ENCODE measurements around the gene HTR1B. TPM values are rescaled to one million over a fixed set of nuclear protein-coding genes. Genes with fewer than 3 reads are reported as not detected.

HTR1B gene
- total RNA-seq, 2 donors from 2014 or later: not detected

DNA sequence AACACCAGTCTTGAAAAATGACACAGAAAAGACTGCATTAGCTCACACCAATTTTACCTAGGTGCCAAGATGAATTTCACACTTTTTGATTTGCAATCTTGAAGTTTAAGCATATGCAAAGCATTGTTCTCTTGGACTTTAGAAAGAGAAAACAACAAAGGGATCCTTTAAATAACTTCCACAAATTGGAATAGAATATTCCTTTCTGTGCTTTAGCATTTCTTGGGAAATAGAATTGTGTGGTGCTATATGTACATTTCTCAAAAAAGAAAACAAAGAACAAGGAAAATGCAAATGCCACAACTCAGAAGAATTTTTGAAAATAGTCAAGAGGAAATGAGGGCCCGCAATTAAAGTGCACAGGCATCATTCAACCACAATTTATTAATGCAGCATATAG lies 17.0 kb downstream of the HTR1B start:
- DNase-seq (ENCODE audit: low spot score): no peak
- Histone ChIP-seq H3K9me3 (peaks cover 0 to 6% of the 10 kb centered on the region in 2 donors), H3K36me3 (no peaks in the 10 kb centered on the region), H3K4me1 (no peaks in the 10 kb centered on the region), H3K27me3 (no peaks in the 10 kb centered on the region), H3K4me3 (no peak overlapping the region), H3K27ac (no peak overlapping the region)
- TF ChIP-seq, protein P1, sequence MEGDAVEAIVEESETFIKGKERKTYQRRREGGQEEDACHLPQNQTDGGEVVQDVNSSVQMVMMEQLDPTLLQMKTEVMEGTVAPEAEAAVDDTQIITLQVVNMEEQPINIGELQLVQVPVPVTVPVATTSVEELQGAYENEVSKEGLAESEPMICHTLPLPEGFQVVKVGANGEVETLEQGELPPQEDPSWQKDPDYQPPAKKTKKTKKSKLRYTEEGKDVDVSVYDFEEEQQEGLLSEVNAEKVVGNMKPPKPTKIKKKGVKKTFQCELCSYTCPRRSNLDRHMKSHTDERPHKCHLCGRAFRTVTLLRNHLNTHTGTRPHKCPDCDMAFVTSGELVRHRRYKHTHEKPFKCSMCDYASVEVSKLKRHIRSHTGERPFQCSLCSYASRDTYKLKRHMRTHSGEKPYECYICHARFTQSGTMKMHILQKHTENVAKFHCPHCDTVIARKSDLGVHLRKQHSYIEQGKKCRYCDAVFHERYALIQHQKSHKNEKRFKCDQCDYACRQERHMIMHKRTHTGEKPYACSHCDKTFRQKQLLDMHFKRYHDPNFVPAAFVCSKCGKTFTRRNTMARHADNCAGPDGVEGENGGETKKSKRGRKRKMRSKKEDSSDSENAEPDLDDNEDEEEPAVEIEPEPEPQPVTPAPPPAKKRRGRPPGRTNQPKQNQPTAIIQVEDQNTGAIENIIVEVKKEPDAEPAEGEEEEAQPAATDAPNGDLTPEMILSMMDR (IDR thresholded peaks at IDR 0.05): no peak

DNA sequence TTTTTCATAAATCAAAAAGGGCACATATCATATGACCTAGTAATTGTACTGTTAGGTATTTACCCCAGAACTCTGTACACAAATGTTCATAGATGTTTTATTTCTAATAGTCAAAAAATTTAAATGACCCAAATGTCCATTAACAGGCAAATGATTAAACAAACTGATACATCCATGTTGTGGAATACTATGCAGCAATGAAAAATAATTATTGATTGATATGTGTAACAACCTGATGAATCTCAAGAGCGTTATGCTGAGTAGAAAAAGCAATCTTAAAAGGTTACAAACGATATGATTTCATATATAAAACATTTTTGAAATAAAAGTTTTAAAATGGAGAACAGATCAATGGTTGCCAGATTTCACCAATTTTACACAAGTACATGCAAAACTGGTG lies 18.1 kb downstream of the HTR1B start:
- Histone ChIP-seq H3K36me3 (no peaks in the 10 kb centered on the region), H3K4me1 (no peaks in the 10 kb centered on the region), H3K9me3 (peaks cover 0 to 6% of the 10 kb centered on the region in 2 donors), H3K27ac (no peak overlapping the region), H3K27me3 (no peaks in the 10 kb centered on the region), H3K4me3 (no peak overlapping the region)
- TF ChIP-seq, protein P1 (IDR thresholded peaks at IDR 0.05): no peak
- no peak for DNase-seq (ENCODE audit: low spot score)

DNA sequence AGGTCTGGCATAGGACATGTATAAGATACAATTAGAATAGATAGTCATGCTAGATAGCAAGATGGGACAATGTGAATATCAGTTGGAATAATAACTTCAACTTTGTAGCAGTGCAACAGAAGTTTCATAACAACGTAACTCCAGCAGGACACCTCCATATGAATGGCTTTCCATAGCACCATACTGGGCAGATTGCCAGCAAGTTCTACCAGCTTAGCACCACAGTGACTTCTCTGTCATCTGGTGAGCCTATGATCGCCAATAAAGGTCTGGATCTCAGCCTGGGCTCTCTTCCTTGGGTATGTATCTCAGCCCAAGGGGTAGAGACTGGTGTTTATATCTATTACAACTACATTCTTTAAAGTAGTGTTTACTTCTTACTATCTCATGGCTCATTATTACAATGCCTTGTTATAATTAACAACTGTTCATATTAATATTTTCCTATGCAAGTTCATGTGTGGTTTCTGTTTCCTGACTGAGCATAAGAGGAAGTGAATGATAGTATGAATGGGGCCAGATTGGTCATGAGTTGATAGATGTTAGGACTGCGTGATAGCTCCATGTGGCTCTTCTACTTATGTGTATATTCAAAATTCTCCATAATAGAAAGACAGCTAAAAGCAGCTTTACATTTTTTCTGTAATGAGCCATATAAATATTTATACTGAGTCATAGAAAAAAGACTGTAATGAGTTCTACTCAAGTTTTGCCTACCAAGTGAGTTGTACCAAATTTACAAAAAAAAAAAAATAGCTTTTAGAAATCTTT lies 22.9 kb downstream of the HTR1B start:
- no peaks in the 10 kb centered on the region for H3K27me3 ChIP-seq
- no peaks in the 10 kb centered on the region for H3K4me1 ChIP-seq
- H3K27ac ChIP-seq: no peak overlapping the region
- TF ChIP-seq, protein P1 (IDR thresholded peaks at IDR 0.05): no peak
- no peak overlapping the region for H3K4me3 ChIP-seq
- DNase-seq (ENCODE audit: low spot score): no peak
- H3K9me3 ChIP-seq: peaks cover 0 to 6% of the 10 kb centered on the region in 2 donors
- H3K36me3 ChIP-seq: no peaks in the 10 kb centered on the region

DNA sequence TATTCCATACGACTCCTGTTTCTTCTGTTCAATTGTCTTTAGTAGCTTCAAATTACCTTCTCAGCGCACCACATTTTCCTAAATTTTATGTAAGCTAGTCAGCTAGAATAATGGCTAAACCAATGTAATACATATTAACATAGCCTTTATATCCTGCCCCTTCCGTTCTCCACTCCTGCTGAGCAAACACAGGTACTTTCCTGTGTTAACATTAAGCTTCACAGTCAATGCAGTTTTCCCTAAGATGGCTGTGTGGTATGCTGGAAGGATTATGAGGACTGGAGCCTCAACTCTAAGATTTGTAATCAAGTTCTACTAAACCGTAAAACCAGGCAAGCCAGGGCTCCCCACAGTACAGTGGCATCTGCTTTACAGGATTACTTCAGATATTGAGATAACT lies 29.4 kb downstream of the HTR1B start:
- H3K9me3 ChIP-seq: no peaks in the 10 kb centered on the region

DNA sequence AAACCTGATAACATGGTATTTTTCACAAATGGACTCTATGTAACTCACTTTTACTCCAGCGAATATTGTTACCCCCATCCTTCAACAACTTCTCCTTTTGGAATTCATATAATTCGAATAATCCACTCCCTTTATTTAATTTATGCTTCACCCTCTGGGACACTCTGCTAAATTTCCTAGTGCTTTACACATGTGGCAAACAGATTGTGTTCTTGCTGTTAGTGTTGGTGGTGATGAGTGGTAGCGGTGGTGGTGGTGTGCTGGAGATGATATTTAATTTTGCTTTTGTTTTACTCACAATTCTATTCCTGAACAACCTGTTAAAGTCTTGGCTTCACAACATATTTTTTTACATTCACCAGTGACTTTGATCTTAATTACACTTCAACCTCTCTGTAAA lies 32.8 kb downstream of the HTR1B start:
- no peaks in the 10 kb centered on the region for H3K27me3 ChIP-seq
- TF ChIP-seq, protein P1 (IDR thresholded peaks at IDR 0.05): no peak
- no peak overlapping the region for H3K27ac ChIP-seq
- no peaks in the 10 kb centered on the region for H3K36me3 ChIP-seq
- no peaks in the 10 kb centered on the region for H3K4me1 ChIP-seq
- H3K9me3 ChIP-seq: no peaks in the 10 kb centered on the region
- no peak for DNase-seq (ENCODE audit: low spot score)
- H3K4me3 ChIP-seq: no peak overlapping the region

More for the DNA sequence above, 29.4 kb downstream of the HTR1B start:
- H3K4me1 ChIP-seq: no peaks in the 10 kb centered on the region
- no peak overlapping the region for H3K4me3 ChIP-seq
- no peak for DNase-seq (ENCODE audit: low spot score)
- H3K27me3 ChIP-seq: no peaks in the 10 kb centered on the region
- TF ChIP-seq, protein P1 (IDR thresholded peaks at IDR 0.05): no peak
- no peak overlapping the region for H3K27ac ChIP-seq
- H3K36me3 ChIP-seq: no peaks in the 10 kb centered on the region

DNA sequence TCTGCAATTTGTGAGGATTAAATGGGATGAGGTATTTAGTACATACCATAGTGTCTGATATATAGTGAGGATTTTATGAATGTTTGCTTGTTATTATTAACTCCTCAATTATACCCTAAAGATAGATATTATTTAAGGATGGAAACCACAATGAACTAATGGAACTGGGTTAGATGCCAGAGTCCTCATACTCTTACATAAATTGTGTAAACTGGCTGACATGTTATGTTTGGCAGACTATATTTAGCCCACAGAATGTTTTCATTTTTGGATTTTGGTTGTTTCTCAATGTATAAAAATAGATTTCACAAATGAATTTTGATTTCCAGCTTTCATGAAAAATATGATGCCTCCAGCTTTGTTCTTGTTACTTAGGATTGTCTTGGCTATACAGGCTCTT lies 37.6 kb downstream of the HTR1B start:
- Histone ChIP-seq H3K27me3 (no peaks in the 10 kb centered on the region), H3K4me1 (no peaks in the 10 kb centered on the region), H3K4me3 (no peak overlapping the region), H3K9me3 (no peaks in the 10 kb centered on the region), H3K36me3 (no peaks in the 10 kb centered on the region), H3K27ac (no peak overlapping the region)
- no peak for DNase-seq (ENCODE audit: low spot score)
- TF ChIP-seq, protein P1 (IDR thresholded peaks at IDR 0.05): no peak
